ENCODE results near the gene IL16. TPM values are rescaled to one million over a fixed set of nuclear protein-coding genes. Genes with fewer than 3 reads are reported as not detected.

IL16 gene
- polyA plus RNA-seq, 1 donor (not counting 4 experiments of a cell fraction or from before 2014, with no cell fraction given) = not detected

GRCh38 chr15:81270188-81270587, 73.5 kb downstream of the IL16 start:
- DNase-seq (ENCODE audit: low read depth, low spot score) (no peak), FAIRE-seq (no peak)
- H3K27ac ChIP-seq (ENCODE audit: control insufficient read depth, insufficient read depth, low read length) = no peak overlapping the region
- H3K79me2 ChIP-seq (ENCODE audit: control insufficient read depth, insufficient read depth, low read length) = no peaks in the 10 kb centered on the region
- no peaks in the 10 kb centered on the region for H3K9me3 ChIP-seq (ENCODE audit: control insufficient read depth, low read depth, low read length)
- no peak overlapping the region for H3K4me2 ChIP-seq (ENCODE audit: control insufficient read depth, extremely low read depth, insufficient read depth, low read depth, low read length)
- no peak overlapping the region for H2AFZ ChIP-seq (ENCODE audit: control insufficient read depth, low read length)
- H4K20me1 ChIP-seq (ENCODE audit: control insufficient read depth, extremely low read depth, insufficient read depth, low read length) = no peaks in the 10 kb centered on the region
- dilution Hi-C loops (cut with MboI; ENCODE audit: extremely low pct_ligation_motif_present, low sequenced_read_pairs) = no loop called here
- peaks cover 6% of the 10 kb centered on the region for H3K4me1 ChIP-seq (ENCODE audit: control insufficient read depth, extremely low read depth, insufficient read depth, low read length)
- H3K9me1 ChIP-seq (ENCODE audit: control insufficient read depth, extremely low read depth, insufficient read depth, low read length) = no peaks in the 10 kb centered on the region
- H3K36me3 ChIP-seq (ENCODE audit: control insufficient read depth in 2 of 2, extremely low read depth in 1 of 2, insufficient read depth in 2 of 2, low read length in 2 of 2) = no peaks in the 10 kb centered on the region
- no peak overlapping the region for H3K4me3 ChIP-seq (ENCODE audit: control insufficient read depth in 2 of 3, extremely low read depth in 1 of 3, insufficient read depth in 2 of 3, low read depth in 1 of 3, low read length in 3 of 3)
- H3K9ac ChIP-seq (ENCODE audit: control insufficient read depth, extremely low read depth, insufficient read depth, low read length) = no peak overlapping the region
- H3K27me3 ChIP-seq (ENCODE audit: control insufficient read depth, extremely low read depth, insufficient read depth, low read length) = peaks cover 3% of the 10 kb centered on the region
- no peak for TF ChIP-seq EZH2 (IDR thresholded peaks at IDR 0.05; ENCODE audit: low read length)
- TF ChIP-seq CTCF (optimal IDR thresholded peaks at IDR 0.05 in 1 of 3, IDR thresholded peaks at IDR 0.05 in 1 of 3, conservative IDR thresholded peaks at IDR 0.05 in 1 of 3; ENCODE audit: extremely low read depth in 1 of 3, insufficient read depth in 2 of 3, low read length in 3 of 3) = no peak

- DNase-seq (ENCODE audit: low read depth, low spot score) = no peak
- no peak overlapping the region for H3K4me3 ChIP-seq (ENCODE audit: control insufficient read depth in 2 of 3, extremely low read depth in 1 of 3, insufficient read depth in 2 of 3, low read depth in 1 of 3, low read length in 3 of 3)
- H3K27ac ChIP-seq (ENCODE audit: control insufficient read depth, insufficient read depth, low read length) = no peak overlapping the region
- H3K4me1 ChIP-seq (ENCODE audit: control insufficient read depth, extremely low read depth, insufficient read depth, low read length) = peaks cover 4% of the 10 kb centered on the region
- no peaks in the 10 kb centered on the region for H4K20me1 ChIP-seq (ENCODE audit: control insufficient read depth, extremely low read depth, insufficient read depth, low read length)
- TF ChIP-seq CTCF (optimal IDR thresholded peaks at IDR 0.05 in 1 of 3, IDR thresholded peaks at IDR 0.05 in 1 of 3, conservative IDR thresholded peaks at IDR 0.05 in 1 of 3; ENCODE audit: extremely low read depth in 1 of 3, insufficient read depth in 2 of 3, low read length in 3 of 3) (no peak), EZH2 (IDR thresholded peaks at IDR 0.05; ENCODE audit: low read length) (no peak)
- no peaks in the 10 kb centered on the region for H3K27me3 ChIP-seq (ENCODE audit: control insufficient read depth, extremely low read depth, insufficient read depth, low read length)
- no peak for FAIRE-seq
- no peaks in the 10 kb centered on the region for H3K79me2 ChIP-seq (ENCODE audit: control insufficient read depth, insufficient read depth, low read length)
- H3K4me2 ChIP-seq (ENCODE audit: control insufficient read depth, extremely low read depth, insufficient read depth, low read depth, low read length) = no peak overlapping the region
- dilution Hi-C loops (cut with MboI; ENCODE audit: extremely low pct_ligation_motif_present, low sequenced_read_pairs) = no loop called here
- no peaks in the 10 kb centered on the region for H3K9me1 ChIP-seq (ENCODE audit: control insufficient read depth, extremely low read depth, insufficient read depth, low read length)
- no peak overlapping the region for H3K9ac ChIP-seq (ENCODE audit: control insufficient read depth, extremely low read depth, insufficient read depth, low read length)
- no peaks in the 10 kb centered on the region for H3K36me3 ChIP-seq (ENCODE audit: control insufficient read depth in 2 of 2, extremely low read depth in 1 of 2, insufficient read depth in 2 of 2, low read length in 2 of 2)
- H2AFZ ChIP-seq (ENCODE audit: control insufficient read depth, low read length) = no peak overlapping the region
- no peaks in the 10 kb centered on the region for H3K9me3 ChIP-seq (ENCODE audit: control insufficient read depth, low read depth, low read length)
Measured at GRCh38 chr15:81270781-81271491, 74.3 kb downstream of the IL16 start.

Data from keratinocyte (primary cell).